HepG2 (cell line): Measurements from ENCODE around the gene GGNBP2. TPM values are rescaled to one million over a fixed set of nuclear protein-coding genes. Genes with fewer than 3 reads are reported as not detected.

Experiments used
- AGO2 ChIP-seq: fragments of 200-400 bp; formaldehyde crosslinking; optimal IDR thresholded peaks from 2 replicates; pipeline ENCODE3; 2017; ENCODE audit warnings: mild to moderate bottlenecking, low read depth, low read length, moderate library complexity
- EP300 ChIP-seq, 3 experiments: sonication (generic) in 1 of 3; formaldehyde crosslinking in 1 of 3; IDR thresholded peaks; 2 replicates each; pipeline versions ENCODE4 v1.5.1 to v1.6.1; 2011 to 2020; ENCODE audit warnings: low read depth in 2 of 3, low read length in 2 of 3, borderline replicate concordance in 1 of 3, improper control_type of control experiment in 1 of 3, mild to moderate bottlenecking in 1 of 3, missing genetic modification reagents in 1 of 3, moderate library complexity in 1 of 3
- HMGA1 ChIP-seq: sonication (generic); formaldehyde crosslinking; conservative IDR thresholded peaks from 2 replicates; pipeline ENCODE4 v1.4.0; 2020; ENCODE audit warnings: missing genetic modification reagents
- HNRNPL ChIP-seq: fragments of 200-400 bp; formaldehyde crosslinking; IDR thresholded peaks from 2 replicates; pipeline ENCODE4 v1.6.1; 2017; ENCODE audit warnings: mild to moderate bottlenecking, low read depth, low read length
- NFRKB ChIP-seq: fragments of 450-650 bp; IDR thresholded peaks from 2 replicates; pipeline ENCODE4 v1.6.1; 2017
- NR2F2 ChIP-seq: IDR thresholded peaks from 2 replicates; pipeline ENCODE4 v1.6.1; 2012; ENCODE audit warnings: low read depth, inconsistent platforms, borderline replicate concordance
- NRL ChIP-seq: sonication (generic); formaldehyde crosslinking; IDR thresholded peaks from 2 replicates; pipeline ENCODE4 v1.5.0; 2020; ENCODE audit warnings: missing genetic modification reagents, mild to moderate bottlenecking, moderate library complexity, borderline replicate concordance
- PAX8 ChIP-seq: sonication (generic); formaldehyde crosslinking; IDR thresholded peaks from 2 replicates; pipeline ENCODE4 v1.8.0; 2022; ENCODE audit warnings: mild to moderate bottlenecking, missing genetic modification reagents, borderline replicate concordance
- ZBTB7B ChIP-seq: sonication (generic); formaldehyde crosslinking; IDR thresholded peaks from 2 replicates; pipeline ENCODE4 v1.4.0; 2020; ENCODE audit warnings: missing genetic modification reagents
- ZNF382 ChIP-seq: sonication (generic); formaldehyde crosslinking; IDR thresholded peaks from 2 replicates; pipeline ENCODE4 v1.5.0; 2020; ENCODE audit warnings: missing genetic modification reagents, mild to moderate bottlenecking, borderline replicate concordance
- ZNF670 ChIP-seq: sonication (generic); formaldehyde crosslinking; IDR thresholded peaks from 2 replicates; pipeline ENCODE4 v1.8.0; 2022; ENCODE audit warnings: mild to moderate bottlenecking, missing genetic modification reagents, borderline replicate concordance
- polyA plus RNA-seq, 8 experiments: library from polyadenylated mRNA; depleted of rRNA in 3 of 8; stranded (reverse) in 7 of 8; unstranded in 1 of 8; fragments of >200 nt; fragmentation: Illumina TruSeq in 4 of 8; extraction: Trizol in 4 of 8; gene quantifications; 2 replicates each; pipeline versions ENCODE4 v1.2.1 to v1.2.3, GENCODE V29; 2011 to 2016; ENCODE audit warnings: low read depth in 4 of 8, missing spikeins in 1 of 8, mixed read lengths in 1 of 8; ENCODE audit not compliant: insufficient read depth in 1 of 8
- total RNA-seq, 5 experiments: library from RNA; depleted of rRNA; stranded (reverse); fragments of >200 nt; fragmentation: Illumina TruSeq; extraction: Trizol; gene quantifications; 2 replicates each; pipeline ENCODE4 v1.2.3, GENCODE V29; 2016; ENCODE audit warnings: low read depth in 1 of 5
- TF ChIP-seq, protein P1 (sequence below), 2 experiments: sonication (generic) in 1 of 2; formaldehyde crosslinking in 1 of 2; IDR thresholded peaks; 2 replicates each; pipeline versions ENCODE4 v1.6.1 to v1.9.0; 2014 to 2022; ENCODE audit warnings: antibody characterized with exemption in 1 of 2, borderline replicate concordance in 1 of 2, inconsistent platforms in 1 of 2, low read depth in 1 of 2, missing genetic modification reagents in 1 of 2
- TF ChIP-seq, protein P2 (sequence below): sonication (generic); formaldehyde crosslinking; IDR thresholded peaks from 2 replicates; pipeline ENCODE4 v1.4.0; 2020; ENCODE audit warnings: missing genetic modification reagents
- TF ChIP-seq, protein P3 (sequence below): sonication (generic); formaldehyde crosslinking; IDR thresholded peaks from 2 replicates; pipeline ENCODE4 v1.4.0; 2020; ENCODE audit warnings: missing genetic modification reagents

GGNBP2 gene
- total and polyA plus RNA-seq, 2 of the 13 experiments (the other 11 are each of a cell fraction or from before 2014, with no cell fraction given): 53.3 to 84.2 TPM

DNA sequence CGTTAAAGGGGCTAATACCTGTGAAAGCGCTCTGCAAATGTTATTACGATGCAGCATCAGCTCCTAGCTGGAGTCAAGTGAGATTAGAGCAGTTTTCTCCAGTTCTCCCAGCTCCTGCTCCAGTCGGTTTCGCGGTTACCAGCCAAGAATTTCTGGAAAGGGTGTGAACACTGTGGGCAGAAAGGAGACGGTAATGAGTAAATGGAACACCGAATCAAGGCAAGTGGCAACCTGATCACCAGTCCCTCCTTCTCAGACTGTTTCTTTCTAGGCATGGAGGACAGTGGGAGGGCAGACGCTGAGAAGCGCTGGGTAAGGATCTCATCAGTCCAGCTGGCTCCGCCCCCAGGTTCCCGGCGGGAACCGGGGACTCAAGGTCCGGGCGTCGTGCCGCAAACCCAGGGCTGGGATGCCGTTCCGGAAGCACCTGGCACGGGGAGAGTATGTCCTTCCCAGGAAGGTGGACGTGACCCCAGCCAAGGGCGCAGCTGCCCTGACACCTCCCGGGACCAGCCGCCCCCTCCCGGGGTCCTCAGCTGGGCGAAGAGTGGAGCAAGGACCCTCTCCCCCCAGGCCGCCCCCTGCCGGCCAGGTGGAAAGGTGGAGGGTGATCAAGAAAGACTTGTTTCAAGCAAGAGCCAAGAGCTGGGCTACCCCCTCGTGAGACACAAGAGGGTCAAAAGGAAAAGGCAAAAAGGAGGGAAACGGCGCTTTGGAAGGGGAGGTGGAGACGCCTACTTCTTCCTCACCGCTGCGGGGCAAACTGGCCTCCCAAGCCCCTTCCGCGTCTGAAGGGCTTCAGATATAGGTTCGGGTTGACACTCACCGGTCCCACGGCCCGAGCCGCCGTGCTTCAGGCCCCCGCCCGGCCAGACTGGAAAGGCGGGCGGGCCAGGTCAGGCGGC is 10.5 kb upstream of the GGNBP2 start (continued):
- TF ChIP-seq HNRNPL (no peak), ZNF382 (CRISPR knock-in tag) (no peak), ZNF670 (no peak), AGO2 (no peak), EP300 (IDR thresholded peaks at IDR 0.05; ENCODE audit: low read depth in 2 of 2, low read length in 2 of 2) (no peak), EP300 (CRISPR knock-in tag; IDR thresholded peaks at IDR 0.05; ENCODE audit: borderline replicate concordance) (no peak), NRL (CRISPR knock-in tag) (no peak), PAX8 (CRISPR knock-in tag) (no peak), NFRKB (no peak), NR2F2 (0 out of 2 replicates have a peak, but pooled peaks have one; percentile 35), ZBTB7B (no peak; the same call in 1 of the 2 replicates), HMGA1 (no peak)
- TF ChIP-seq, protein P1, sequence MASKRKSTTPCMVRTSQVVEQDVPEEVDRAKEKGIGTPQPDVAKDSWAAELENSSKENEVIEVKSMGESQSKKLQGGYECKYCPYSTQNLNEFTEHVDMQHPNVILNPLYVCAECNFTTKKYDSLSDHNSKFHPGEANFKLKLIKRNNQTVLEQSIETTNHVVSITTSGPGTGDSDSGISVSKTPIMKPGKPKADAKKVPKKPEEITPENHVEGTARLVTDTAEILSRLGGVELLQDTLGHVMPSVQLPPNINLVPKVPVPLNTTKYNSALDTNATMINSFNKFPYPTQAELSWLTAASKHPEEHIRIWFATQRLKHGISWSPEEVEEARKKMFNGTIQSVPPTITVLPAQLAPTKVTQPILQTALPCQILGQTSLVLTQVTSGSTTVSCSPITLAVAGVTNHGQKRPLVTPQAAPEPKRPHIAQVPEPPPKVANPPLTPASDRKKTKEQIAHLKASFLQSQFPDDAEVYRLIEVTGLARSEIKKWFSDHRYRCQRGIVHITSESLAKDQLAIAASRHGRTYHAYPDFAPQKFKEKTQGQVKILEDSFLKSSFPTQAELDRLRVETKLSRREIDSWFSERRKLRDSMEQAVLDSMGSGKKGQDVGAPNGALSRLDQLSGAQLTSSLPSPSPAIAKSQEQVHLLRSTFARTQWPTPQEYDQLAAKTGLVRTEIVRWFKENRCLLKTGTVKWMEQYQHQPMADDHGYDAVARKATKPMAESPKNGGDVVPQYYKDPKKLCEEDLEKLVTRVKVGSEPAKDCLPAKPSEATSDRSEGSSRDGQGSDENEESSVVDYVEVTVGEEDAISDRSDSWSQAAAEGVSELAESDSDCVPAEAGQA (IDR thresholded peaks at IDR 0.05; ENCODE audit: low read depth): no peak
- TF ChIP-seq, protein P1 (CRISPR knock-in tag; IDR thresholded peaks at IDR 0.05; ENCODE audit: borderline replicate concordance): no peak
- TF ChIP-seq, protein P2, sequence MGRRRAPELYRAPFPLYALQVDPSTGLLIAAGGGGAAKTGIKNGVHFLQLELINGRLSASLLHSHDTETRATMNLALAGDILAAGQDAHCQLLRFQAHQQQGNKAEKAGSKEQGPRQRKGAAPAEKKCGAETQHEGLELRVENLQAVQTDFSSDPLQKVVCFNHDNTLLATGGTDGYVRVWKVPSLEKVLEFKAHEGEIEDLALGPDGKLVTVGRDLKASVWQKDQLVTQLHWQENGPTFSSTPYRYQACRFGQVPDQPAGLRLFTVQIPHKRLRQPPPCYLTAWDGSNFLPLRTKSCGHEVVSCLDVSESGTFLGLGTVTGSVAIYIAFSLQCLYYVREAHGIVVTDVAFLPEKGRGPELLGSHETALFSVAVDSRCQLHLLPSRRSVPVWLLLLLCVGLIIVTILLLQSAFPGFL (CRISPR knock-in tag): no peak
- TF ChIP-seq, protein P3, sequence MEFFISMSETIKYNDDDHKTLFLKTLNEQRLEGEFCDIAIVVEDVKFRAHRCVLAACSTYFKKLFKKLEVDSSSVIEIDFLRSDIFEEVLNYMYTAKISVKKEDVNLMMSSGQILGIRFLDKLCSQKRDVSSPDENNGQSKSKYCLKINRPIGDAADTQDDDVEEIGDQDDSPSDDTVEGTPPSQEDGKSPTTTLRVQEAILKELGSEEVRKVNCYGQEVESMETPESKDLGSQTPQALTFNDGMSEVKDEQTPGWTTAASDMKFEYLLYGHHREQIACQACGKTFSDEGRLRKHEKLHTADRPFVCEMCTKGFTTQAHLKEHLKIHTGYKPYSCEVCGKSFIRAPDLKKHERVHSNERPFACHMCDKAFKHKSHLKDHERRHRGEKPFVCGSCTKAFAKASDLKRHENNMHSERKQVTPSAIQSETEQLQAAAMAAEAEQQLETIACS (CRISPR knock-in tag): no peak; the same call in 1 of the 2 replicates
